HTR-8/SVneo (cell line): Measurements from ENCODE around the gene RABEP1.
"Not testable (repeated sequence)": the region's sequence is repeated elsewhere in the genome, so short reads cannot be mapped to it uniquely, and the experiment has no call there.

Source experiments
- DNase-seq: peaks from one replicate; pipeline ENCODE4 v3.0.0; 2011; ENCODE audit warnings: low spot score, mixed read lengths; ENCODE audit not compliant: insufficient read length
- FAIRE-seq: peaks from 2 replicates; lab custom pipeline; 2011; peaks lifted over from hg19 to GRCh38; lab: Jason Lieb, UNC

The RABEP1 gene

GRCh38 chr17:5281814-5282641 lies at the start of gene RABEP1:
TSS of gene RABEP1 (plus strand) at chr17:5282284. CDS start at chr17:5282487, 203 bp downstream.
- peak; percentile 86 for FAIRE-seq
- DNase-seq: peak; percentile 91

- FAIRE-seq, DNase-seq: not testable (repeated sequence)
These were observed 48.6 kb upstream of the RABEP1 start for GRCh38 chr17:5233492-5233891.

GRCh38 chr17:5234645-5235576 lies 47.2 kb upstream of the RABEP1 start, which contains the start of gene SCIMP:
TSS of gene SCIMP (minus strand) at chr17:5234860. CDS start at chr17:5234755, 105 bp downstream.
- FAIRE-seq: no peak
- DNase-seq: no peak

GRCh38 chr17:5236938-5237540 lies 45.0 kb upstream of the RABEP1 start:
- FAIRE-seq (no peak), DNase-seq (no peak)

- FAIRE-seq (no peak), DNase-seq (peak; percentile 67)
These were observed 44.5 kb upstream of the RABEP1 start for GRCh38 chr17:5237541-5238016.

GRCh38 chr17:5238333-5238732 lies 43.8 kb upstream of the RABEP1 start:
- FAIRE-seq (no peak), DNase-seq (no peak)

- FAIRE-seq: not testable (repeated sequence)
These were observed 42.3 kb upstream of the RABEP1 start for GRCh38 chr17:5239769-5240168.

GRCh38 chr17:5241861-5242671 lies 40.0 kb upstream of the RABEP1 start:
- no peak for FAIRE-seq
- DNase-seq: no peak

More at GRCh38 chr17:5239769-5240168, 42.3 kb upstream of the RABEP1 start:
- DNase-seq: not testable (repeated sequence)

GRCh38 chr17:5247621-5248020 lies 34.5 kb upstream of the RABEP1 start:
- DNase-seq (no peak), FAIRE-seq (no peak)

GRCh38 chr17:5248821-5249479 lies 33.1 kb upstream of the RABEP1 start:
- no peak for DNase-seq
- FAIRE-seq: no peak

GRCh38 chr17:5249615-5250014 lies 32.5 kb upstream of the RABEP1 start:
- DNase-seq: peak; percentile 85
- peak; percentile 72 for FAIRE-seq

GRCh38 chr17:5254414-5254813 lies 27.7 kb upstream of the RABEP1 start:
- DNase-seq (no peak), FAIRE-seq (no peak)

GRCh38 chr17:5254903-5255521 lies 27.1 kb upstream of the RABEP1 start:
- FAIRE-seq (no peak), DNase-seq (no peak)

GRCh38 chr17:5257124-5257523 lies 25.0 kb upstream of the RABEP1 start:
- FAIRE-seq: no peak

GRCh38 chr17:5260542-5260941 lies 21.5 kb upstream of the RABEP1 start:
- FAIRE-seq (no peak), DNase-seq (no peak)

More at GRCh38 chr17:5257124-5257523, 25.0 kb upstream of the RABEP1 start:
- no peak for DNase-seq

GRCh38 chr17:5262416-5262991 lies 19.6 kb upstream of the RABEP1 start:
- FAIRE-seq (no peak), DNase-seq (no peak)

- FAIRE-seq: no peak
These were observed 18.6 kb upstream of the RABEP1 start for GRCh38 chr17:5263441-5263840.

GRCh38 chr17:5264893-5265292 lies 17.2 kb upstream of the RABEP1 start:
- DNase-seq: no peak
- FAIRE-seq: no peak

More at GRCh38 chr17:5263441-5263840, 18.6 kb upstream of the RABEP1 start:
- no peak for DNase-seq
